Measurements from ENCODE around the gene TEN1.
"Not testable (repeated sequence)": the region's sequence is repeated elsewhere in the genome, so short reads cannot be mapped to it uniquely, and the experiment has no call there.

Gene TEN1

GRCh38 chr17:75978938-75979704 is at the start of gene TEN1, which contains the start of gene ACOX1:
Gene TEN1, plus strand, starts transcription at chr17:75979240. Its CDS starts 6,953 bp downstream, at chr17:75986193.
Gene ACOX1, minus strand, starts transcription at chr17:75979166. Its CDS starts 93 bp downstream, at chr17:75979073.
- peak; percentile 91 for DNase-seq

GRCh38 chr17:75931062-75931461 is 48.0 kb upstream of the TEN1 start:
- DNase-seq: no peak

DNA sequence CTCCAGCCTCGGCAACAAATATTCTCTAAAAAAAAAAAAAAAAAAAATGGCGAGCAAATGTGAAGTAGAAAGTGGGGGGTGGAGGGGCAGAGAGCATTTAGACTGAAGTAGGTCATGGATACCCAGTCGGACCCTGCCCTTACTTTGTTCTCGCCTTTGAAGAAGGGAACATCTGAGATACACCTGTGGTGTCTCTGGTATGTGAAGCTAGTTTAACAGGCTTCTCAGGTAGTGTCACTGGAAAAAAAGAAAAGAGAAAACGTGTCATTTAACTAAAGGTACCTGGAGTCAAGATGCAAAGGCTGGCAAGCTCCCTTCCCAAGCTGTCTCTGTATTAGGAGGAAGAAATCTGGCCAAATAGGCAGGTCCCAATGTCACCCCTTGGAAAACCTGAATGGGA is 46.2 kb upstream of the TEN1 start:
- DNase-seq: no peak

DNA sequence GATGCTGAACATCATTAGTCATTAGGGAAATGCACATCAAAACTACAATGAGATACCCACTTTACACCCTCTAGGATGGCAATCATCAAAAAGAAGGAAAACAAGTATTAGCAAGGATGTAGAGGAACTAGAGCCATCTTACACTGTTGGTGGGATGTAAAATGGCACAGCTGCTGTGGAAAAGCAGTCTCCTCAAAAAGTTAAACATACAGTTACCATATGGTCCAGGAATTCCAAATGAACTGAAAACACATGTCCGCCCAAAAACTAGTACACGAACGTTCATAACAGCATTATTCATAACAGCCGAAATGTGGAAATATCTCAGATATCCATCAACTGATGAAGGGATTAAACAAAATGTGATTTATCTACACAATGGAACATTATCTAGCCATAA is 45.2 kb upstream of the TEN1 start:
- DNase-seq: no peak

DNA sequence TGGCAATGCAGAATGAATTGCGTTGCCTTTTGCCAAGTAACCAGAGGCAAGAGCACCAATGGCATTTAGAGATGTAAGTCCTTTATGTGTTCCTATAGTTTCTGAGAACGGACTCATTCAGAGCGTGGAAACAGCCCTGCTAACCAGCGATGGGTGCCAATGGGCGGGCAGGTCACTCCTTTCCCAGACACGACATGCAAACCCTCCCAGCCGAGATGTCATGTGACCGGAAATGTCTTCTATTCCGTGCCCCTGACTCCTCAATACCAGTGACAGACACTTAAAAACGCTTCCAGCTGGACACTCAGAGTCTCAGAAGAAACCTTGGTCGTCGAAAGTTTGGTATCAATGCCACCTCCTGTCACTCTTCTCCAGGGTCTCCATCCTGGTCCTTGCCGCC is 41.4 kb upstream of the TEN1 start:
- no peak for DNase-seq

DNA sequence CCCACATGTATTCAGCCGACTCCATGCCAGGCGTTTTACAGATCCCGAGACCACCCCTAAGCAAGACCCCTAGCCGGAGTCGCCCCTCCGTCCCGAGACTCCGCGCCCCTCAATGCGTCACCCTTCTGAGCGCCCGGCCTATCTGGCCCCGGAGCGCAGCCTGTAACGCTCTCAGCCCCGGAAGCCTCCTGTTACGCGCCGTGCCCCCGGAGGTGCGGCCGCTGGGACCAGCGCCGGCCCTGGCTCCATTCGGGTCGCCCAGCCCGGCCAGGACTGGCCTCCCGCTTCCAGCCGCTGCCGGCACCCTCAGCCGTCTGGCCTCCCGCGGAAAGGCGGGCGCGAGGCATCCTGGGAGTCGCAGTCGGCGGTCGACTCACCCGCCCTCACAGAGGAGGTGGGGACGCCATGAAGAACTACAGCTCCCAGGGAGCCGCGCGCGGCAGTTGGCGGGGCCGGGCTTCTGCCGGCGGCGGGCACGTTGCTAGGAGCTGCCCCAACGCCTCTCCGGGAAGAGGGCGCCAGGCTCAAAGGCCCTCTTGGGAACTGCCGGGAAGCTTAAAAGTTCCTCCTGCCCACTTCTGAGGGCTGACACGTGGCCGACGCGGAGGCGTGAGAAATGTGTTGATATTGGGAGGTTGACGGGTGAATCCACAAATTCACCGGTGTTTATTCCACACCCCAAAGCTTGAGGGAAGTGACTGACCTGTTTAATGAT is 38.2 kb upstream of the TEN1 start, which contains the start of gene FBF1:
Gene FBF1, minus strand, starts transcription at position 316 of the 715 bp plus-strand sequence. CDS start 2,893 bp downstream, outside the sequence.
- peak; percentile 82 for DNase-seq

GRCh38 chr17:75941442-75941819 is 37.6 kb upstream of the TEN1 start:
- DNase-seq: no peak

DNA sequence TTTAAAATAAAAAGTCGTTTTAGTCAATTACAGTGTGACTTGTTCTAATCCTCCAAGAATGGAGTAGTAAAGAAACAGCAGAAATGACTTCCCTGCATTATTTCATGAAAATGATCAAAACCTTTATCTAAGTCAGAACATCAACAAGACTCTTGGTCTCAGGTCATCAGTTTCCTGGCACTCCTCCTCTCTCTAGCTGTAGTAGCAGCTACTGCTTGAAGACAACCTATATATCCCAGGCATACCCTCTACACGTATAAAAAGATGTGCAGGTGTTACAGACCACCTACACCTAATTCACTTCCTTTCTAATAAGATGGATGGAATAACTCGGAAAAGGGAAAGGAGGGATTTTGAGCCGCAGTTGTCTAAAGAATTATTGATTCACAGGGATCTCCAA is 36.6 kb upstream of the TEN1 start:
- no peak for DNase-seq

DNA sequence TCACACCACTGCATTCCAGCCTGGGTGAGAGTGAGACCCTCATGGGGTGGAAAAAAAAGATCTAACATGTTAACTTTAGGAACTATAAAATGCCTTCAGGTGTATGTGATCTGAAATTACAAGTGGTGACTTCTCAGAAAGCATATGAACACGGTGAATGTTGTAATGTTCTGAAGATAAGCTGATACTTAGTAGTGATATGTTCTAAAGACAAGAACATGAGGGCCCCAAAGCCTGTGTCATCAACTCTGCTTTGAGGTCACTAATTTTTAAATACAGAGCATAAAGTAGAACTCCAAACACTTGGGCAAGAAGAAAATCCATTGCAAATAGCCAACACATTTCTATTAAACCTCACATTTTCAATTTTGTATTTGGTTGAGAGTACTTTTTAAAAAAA is 35.5 kb upstream of the TEN1 start:
- DNase-seq: no peak

DNA sequence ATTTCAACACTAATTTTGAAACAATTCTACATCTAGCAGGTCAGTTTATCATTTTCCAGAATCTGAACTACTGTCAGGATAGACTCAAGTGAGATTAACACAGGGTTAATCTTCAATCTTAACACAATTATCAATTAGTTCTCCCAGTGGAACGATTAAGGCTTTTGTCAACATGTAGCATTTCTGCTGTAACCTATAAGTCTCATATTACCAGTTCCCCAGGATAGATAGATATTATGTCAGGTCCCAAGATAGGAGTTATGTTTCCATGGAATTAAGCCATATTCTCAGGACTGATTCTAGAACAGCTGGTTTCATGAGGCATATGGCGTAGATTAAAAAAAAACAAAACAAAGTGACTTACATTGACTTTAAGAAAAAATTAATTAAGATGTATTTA is 33.8 kb upstream of the TEN1 start:
- no peak for DNase-seq

GRCh38 chr17:75950421-75950820 is 28.6 kb upstream of the TEN1 start:
- no peak for DNase-seq

DNA sequence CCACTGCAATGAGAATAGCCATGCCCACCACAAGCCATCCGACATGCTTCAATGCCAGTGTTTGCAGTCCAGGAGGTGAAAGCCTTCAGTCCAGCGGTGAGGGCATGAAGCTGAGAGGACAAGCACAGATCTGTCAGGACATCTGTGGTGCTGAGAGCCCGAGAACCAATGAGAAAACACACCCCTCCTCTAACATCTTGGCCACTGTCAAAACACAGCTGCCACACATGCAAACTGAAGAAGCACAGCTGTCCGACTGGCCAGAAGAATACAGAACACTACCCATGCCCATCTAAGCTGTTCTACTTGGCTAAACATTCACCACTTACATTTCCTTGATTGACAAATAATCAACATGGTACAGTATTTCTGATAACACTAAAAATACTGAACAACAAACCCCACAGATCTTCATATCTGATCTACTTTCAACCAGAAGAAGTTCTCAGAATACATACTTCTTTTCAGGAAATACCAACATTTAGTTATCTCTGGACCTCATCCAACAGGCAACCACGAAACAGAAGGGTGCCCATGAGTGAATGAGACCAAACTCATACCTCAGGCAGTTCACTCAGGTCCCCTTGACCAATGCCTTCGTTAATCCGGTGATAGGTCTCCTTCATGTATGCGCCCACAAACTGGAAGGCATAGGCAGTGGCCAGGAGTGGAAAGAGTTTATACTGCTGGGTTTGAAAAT is 28.0 kb upstream of the TEN1 start:
- DNase-seq: no peak

- DNase-seq: no peak
These were observed 19.8 kb upstream of the TEN1 start for GRCh38 chr17:75959051-75959838.

DNA sequence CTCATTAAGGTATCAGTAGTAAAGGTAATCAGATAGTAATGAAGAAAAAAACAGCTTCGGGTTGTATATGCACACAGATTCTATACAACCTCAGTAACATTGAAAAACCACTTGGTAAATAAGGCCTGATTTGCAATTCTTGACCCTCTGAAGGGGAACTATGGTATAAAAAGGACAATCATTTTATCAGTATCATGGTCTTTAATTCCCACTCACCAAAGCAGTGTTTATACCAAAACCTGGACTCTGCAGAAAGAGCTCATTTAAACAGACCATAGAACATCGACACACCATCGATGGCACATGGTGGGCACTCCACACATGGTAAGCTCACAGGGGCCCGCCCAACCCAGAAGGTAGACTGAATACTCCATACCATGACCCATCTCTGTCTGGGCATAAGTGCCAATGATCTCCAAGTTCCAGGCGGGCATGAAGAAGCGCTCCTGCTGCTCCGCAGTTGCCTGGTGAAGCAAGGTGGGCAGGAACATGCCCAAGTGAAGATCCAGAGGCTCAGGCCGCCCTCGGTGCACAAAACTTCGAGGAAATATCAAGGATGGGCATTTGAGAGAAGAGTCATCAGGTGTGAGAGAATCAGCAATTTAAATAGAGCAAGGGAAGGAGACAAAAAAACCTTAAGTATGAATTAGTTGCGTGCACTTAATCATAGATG is 19.1 kb upstream of the TEN1 start:
- no peak for DNase-seq

GRCh38 chr17:75965468-75965867 is 13.6 kb upstream of the TEN1 start:
- DNase-seq: no peak

DNA sequence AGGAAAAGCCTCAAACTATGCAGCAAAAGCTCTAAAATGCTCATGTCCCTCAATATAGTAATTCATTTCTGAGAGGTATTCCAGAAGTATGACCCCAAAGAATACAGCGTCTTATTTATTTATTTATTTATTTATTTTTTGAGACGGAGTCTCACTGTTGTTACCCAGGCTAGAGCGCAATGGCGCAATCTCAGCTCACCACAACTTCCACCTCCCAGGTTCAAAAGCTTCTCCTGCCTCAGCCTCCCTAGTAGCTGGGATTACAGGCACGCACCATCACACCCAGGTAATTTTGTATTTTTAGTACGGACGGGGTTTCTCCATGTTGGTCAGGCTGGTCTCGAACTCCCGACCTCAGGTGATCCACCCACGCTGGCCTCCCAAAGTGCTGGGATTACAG is 10.0 kb upstream of the TEN1 start:
- not testable (repeated sequence) for DNase-seq

DNA sequence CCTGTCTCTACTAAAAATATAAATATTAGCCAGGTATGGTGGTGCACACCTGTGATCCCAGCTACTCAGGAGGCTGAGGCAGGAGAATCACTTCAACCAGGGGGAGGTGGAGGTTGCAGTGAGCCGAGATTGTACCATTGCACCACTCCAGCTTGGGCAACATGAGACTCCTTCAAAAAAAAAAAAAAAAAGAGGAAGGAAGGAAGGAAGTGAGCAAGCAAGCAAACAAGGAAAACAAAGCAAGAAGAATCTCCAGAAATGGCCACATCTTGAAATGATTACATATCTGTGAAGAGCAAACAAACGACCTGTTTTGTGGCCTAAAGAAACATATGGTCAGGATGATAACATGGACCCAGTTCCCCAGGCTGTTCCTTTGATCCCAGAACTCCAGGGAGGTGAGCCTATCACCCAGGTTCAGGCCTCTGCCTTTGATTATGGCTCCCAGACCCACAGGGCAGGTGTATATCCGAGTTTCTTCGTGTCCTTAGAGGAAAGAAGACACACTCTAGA is 9.0 kb upstream of the TEN1 start:
- DNase-seq: no peak

- no peak for DNase-seq
These were observed 8.4 kb upstream of the TEN1 start for GRCh38 chr17:75970626-75971025.

- not testable (repeated sequence) for DNase-seq
These were observed 3.9 kb upstream of the TEN1 start for GRCh38 chr17:75975187-75975586.

DNA sequence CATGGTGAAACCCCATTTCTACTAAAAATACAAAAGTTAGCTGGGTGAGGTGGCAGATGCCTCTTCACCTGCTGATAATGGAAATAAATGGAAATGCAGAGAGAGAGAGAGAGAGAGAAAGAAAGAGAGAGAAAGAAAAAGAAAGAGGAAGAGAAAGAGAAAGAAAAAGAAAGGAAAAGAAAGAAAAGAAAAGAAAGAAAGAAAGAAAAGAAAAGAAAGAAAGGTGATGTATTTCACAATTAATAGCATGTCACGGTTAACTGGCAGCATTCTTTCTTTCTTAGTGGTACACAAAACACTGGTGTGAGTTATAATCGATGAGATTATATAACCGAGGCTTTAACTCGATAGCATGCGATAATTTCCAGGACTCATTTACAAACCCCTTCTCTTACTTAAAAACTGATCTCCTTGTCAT is 3.3 kb upstream of the TEN1 start:
- no peak for DNase-seq

- DNase-seq: no peak
These were observed 2.7 kb upstream of the TEN1 start for GRCh38 chr17:75976175-75976848.
